Measurements from ENCODE around the gene SLIT3. TPM values are rescaled to one million over a fixed set of nuclear protein-coding genes. Genes with fewer than 3 reads are reported as not detected.

The SLIT3 gene
- total RNA-seq, 1 experiment from 2014 or later: 0.10 TPM

DNA sequence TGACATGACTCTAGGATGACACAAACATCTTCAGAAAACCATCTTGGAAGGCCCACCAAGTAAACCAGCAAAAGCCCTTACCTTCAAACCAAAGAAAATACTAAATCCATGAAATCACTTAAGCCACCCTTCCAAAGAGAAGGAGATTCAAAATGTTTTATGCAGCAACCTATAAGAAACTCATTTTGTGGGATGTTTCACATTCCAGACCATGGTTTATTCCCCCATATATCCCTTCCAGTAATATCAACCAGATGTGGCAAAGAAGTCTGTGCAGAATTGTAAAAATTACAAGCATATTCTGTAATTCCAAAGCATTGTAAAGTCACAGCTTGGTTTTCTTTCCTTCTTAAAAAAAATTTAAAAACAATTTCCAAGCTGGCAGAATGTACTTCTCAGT lies 117.4 kb downstream of the SLIT3 start:
- RAD21 ChIA-PET (ENCODE audit: low non-redundant PET in 1 of 2, low total read pairs in 2 of 2, uncharacterized antibody in 2 of 2, unreplicated experiment in 2 of 2): no interaction called here
- no peaks in the 10 kb centered on the region for H3K36me3 ChIP-seq (ENCODE audit: control insufficient read depth in 1 of 2, insufficient read depth in 2 of 2, low read length in 2 of 2)
- no peaks in the 10 kb centered on the region for H3K9me2 ChIP-seq (ENCODE audit: insufficient read depth)
- no peak overlapping the region for H3K4me2 ChIP-seq (ENCODE audit: low read length)
- peaks cover 32% of the 10 kb centered on the region for H3K27me3 ChIP-seq (ENCODE audit: insufficient read depth, low read length)
- no peaks in the 10 kb centered on the region for H3K79me2 ChIP-seq (ENCODE audit: insufficient read depth, low read length)
- no peaks in the 10 kb centered on the region for H4K20me1 ChIP-seq (ENCODE audit: insufficient read depth)
- H3K4me1 ChIP-seq (ENCODE audit: control insufficient read depth in 1 of 2, insufficient read depth in 2 of 2, low read length in 2 of 2): no peaks in the 10 kb centered on the region
- POLR2A ChIA-PET: no interaction called here
- no peaks in the 10 kb centered on the region for H3K9me3 ChIP-seq (ENCODE audit: control insufficient read depth in 1 of 2, insufficient read depth in 1 of 2, low read depth in 1 of 2, low read length in 2 of 2)
- no peak overlapping the region for H3K27ac ChIP-seq (ENCODE audit: low read depth, low read length)
- CTCF ChIA-PET: no interaction called here
- no TSS peak for BruUV-seq (replicated peaks)
- H3K4me3 ChIP-seq (replicated peaks in 1 of 2; ENCODE audit: low read depth in 1 of 2, low read length in 2 of 2): no peak overlapping the region
- no peak for DNase-seq (ENCODE audit: low read depth, low spot score)
- H3K9ac ChIP-seq (ENCODE audit: low read length): no peak overlapping the region
- no peak for ATAC-seq
- no peak overlapping the region for H2AFZ ChIP-seq (ENCODE audit: low read depth, low read length, poor library complexity, severe bottlenecking)
- intact Hi-C loops (cut with micrococcal nuclease): no loop called here
- TF ChIP-seq SIN3A (IDR thresholded peaks at IDR 0.05; ENCODE audit: low read depth) (no peak), RAD21 (IDR thresholded peaks at IDR 0.05; ENCODE audit: low read depth) (no peak), ELF1 (IDR thresholded peaks at IDR 0.05; ENCODE audit: borderline replicate concordance, low read depth) (no peak), POLR2A (IDR thresholded peaks at IDR 0.05; ENCODE audit: borderline replicate concordance, extremely low read depth, insufficient read depth, insufficient read length) (no peak)
- TF ChIP-seq, protein P1, sequence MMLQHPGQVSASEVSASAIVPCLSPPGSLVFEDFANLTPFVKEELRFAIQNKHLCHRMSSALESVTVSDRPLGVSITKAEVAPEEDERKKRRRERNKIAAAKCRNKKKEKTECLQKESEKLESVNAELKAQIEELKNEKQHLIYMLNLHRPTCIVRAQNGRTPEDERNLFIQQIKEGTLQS (IDR thresholded peaks at IDR 0.05): no peak
- TF ChIP-seq, protein P2, sequence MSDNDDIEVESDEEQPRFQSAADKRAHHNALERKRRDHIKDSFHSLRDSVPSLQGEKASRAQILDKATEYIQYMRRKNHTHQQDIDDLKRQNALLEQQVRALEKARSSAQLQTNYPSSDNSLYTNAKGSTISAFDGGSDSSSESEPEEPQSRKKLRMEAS (IDR thresholded peaks at IDR 0.05): no peak

DNA sequence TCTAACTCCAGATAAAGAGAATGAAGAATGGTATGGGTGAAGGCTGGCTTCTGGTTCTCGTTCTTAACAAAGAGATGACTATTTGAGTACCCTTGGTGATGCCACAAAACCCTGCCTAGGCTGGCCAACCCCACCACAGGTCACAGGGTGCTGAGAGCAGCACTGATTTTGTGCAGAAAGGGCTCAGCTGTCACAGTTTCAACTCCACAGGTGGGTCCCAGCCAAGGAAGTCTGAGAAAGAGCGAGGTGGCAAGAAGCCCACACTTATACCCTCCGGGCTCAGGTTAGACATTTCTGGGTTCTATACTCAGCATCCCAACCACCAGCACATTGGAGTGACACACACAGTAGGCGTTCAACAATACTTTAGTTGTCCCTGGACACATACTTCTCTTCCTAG lies 118.1 kb downstream of the SLIT3 start:
- Histone ChIP-seq H3K9ac (ENCODE audit: low read length) (no peak overlapping the region), H3K36me3 (ENCODE audit: control insufficient read depth in 1 of 2, insufficient read depth in 2 of 2, low read length in 2 of 2) (no peaks in the 10 kb centered on the region), H3K27me3 (ENCODE audit: insufficient read depth, low read length) (peaks cover 32% of the 10 kb centered on the region), H3K9me3 (ENCODE audit: control insufficient read depth in 1 of 2, insufficient read depth in 1 of 2, low read depth in 1 of 2, low read length in 2 of 2) (no peaks in the 10 kb centered on the region), H3K4me1 (ENCODE audit: control insufficient read depth in 1 of 2, insufficient read depth in 2 of 2, low read length in 2 of 2) (no peaks in the 10 kb centered on the region), H3K4me3 (replicated peaks in 1 of 2; ENCODE audit: low read depth in 1 of 2, low read length in 2 of 2) (no peak overlapping the region), H3K79me2 (ENCODE audit: insufficient read depth, low read length) (no peaks in the 10 kb centered on the region), H3K27ac (ENCODE audit: low read depth, low read length) (no peak overlapping the region), H3K9me2 (ENCODE audit: insufficient read depth) (no peaks in the 10 kb centered on the region), H3K4me2 (ENCODE audit: low read length) (no peak overlapping the region), H2AFZ (ENCODE audit: low read depth, low read length, poor library complexity, severe bottlenecking) (no peak overlapping the region), H4K20me1 (ENCODE audit: insufficient read depth) (no peaks in the 10 kb centered on the region)
- ChIA-PET RAD21 (ENCODE audit: low non-redundant PET in 1 of 2, low total read pairs in 2 of 2, uncharacterized antibody in 2 of 2, unreplicated experiment in 2 of 2) (no interaction called here), CTCF (no interaction called here), POLR2A (no interaction called here)
- DNase-seq (ENCODE audit: low read depth, low spot score): no peak
- no peak for ATAC-seq
- no TSS peak for BruUV-seq (replicated peaks)
- intact Hi-C loops (cut with micrococcal nuclease): no loop called here
- TF ChIP-seq ELF1 (IDR thresholded peaks at IDR 0.05; ENCODE audit: borderline replicate concordance, low read depth) (no peak), EZH2phosphoT487 (IDR thresholded peaks at IDR 0.05; ENCODE audit: borderline replicate concordance) (no peak), CBX3 (IDR thresholded peaks at IDR 0.05; ENCODE audit: low read depth) (no peak), SRF (IDR thresholded peaks at IDR 0.05; ENCODE audit: low read depth) (no peak), FOSL1 (IDR thresholded peaks at IDR 0.05; ENCODE audit: low read depth) (no peak), RAD21 (IDR thresholded peaks at IDR 0.05; ENCODE audit: low read depth) (no peak), CEBPB (IDR thresholded peaks at IDR 0.05; ENCODE audit: low read depth) (no peak), POLR2AphosphoS5 (IDR thresholded peaks at IDR 0.05; ENCODE audit: low read depth, low read length) (no peak), YY1 (IDR thresholded peaks at IDR 0.05; ENCODE audit: extremely low read depth, insufficient replicate concordance, low read depth, low read length) (no peak), TCF7L2 (IDR thresholded peaks at IDR 0.05; ENCODE audit: borderline replicate concordance, extremely low read depth, insufficient read depth, insufficient read length) (no peak), EGR1 (IDR thresholded peaks at IDR 0.05; ENCODE audit: low read depth) (no peak), SP1 (IDR thresholded peaks at IDR 0.05; ENCODE audit: low read depth) (no peak)
- TF ChIP-seq, protein P1 (IDR thresholded peaks at IDR 0.05): no peak
- TF ChIP-seq, protein P3, sequence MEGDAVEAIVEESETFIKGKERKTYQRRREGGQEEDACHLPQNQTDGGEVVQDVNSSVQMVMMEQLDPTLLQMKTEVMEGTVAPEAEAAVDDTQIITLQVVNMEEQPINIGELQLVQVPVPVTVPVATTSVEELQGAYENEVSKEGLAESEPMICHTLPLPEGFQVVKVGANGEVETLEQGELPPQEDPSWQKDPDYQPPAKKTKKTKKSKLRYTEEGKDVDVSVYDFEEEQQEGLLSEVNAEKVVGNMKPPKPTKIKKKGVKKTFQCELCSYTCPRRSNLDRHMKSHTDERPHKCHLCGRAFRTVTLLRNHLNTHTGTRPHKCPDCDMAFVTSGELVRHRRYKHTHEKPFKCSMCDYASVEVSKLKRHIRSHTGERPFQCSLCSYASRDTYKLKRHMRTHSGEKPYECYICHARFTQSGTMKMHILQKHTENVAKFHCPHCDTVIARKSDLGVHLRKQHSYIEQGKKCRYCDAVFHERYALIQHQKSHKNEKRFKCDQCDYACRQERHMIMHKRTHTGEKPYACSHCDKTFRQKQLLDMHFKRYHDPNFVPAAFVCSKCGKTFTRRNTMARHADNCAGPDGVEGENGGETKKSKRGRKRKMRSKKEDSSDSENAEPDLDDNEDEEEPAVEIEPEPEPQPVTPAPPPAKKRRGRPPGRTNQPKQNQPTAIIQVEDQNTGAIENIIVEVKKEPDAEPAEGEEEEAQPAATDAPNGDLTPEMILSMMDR (IDR thresholded peaks at IDR 0.05 in 2 of 3, conservative IDR thresholded peaks at IDR 0.05 in 1 of 3; ENCODE audit: borderline replicate concordance in 1 of 3, insufficient read depth in 1 of 3, low read depth in 2 of 3, low read length in 2 of 3): no peak
- TF ChIP-seq, protein P4, sequence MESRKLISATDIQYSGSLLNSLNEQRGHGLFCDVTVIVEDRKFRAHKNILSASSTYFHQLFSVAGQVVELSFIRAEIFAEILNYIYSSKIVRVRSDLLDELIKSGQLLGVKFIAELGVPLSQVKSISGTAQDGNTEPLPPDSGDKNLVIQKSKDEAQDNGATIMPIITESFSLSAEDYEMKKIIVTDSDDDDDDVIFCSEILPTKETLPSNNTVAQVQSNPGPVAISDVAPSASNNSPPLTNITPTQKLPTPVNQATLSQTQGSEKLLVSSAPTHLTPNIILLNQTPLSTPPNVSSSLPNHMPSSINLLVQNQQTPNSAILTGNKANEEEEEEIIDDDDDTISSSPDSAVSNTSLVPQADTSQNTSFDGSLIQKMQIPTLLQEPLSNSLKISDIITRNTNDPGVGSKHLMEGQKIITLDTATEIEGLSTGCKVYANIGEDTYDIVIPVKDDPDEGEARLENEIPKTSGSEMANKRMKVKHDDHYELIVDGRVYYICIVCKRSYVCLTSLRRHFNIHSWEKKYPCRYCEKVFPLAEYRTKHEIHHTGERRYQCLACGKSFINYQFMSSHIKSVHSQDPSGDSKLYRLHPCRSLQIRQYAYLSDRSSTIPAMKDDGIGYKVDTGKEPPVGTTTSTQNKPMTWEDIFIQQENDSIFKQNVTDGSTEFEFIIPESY (IDR thresholded peaks at IDR 0.05; ENCODE audit: extremely low read depth, insufficient replicate concordance, low read length): no peak

All from HCT116 (cell line).